GM19397 (cell line): ENCODE measurements around the gene GPR152.
A peak's percentile ranks its signal among the peaks of the same experiment; 100 is the strongest.
"Not testable (repeated sequence)": the region's sequence is repeated elsewhere in the genome, so short reads cannot be mapped to it uniquely, and the experiment has no call there.

ENCODE experiments used
- ATAC-seq: cut with Tn5 transposase; IDR thresholded peaks from one replicate; pipeline ENCODE4 v1.9.1; 2021; ENCODE audit warnings: mild to moderate bottlenecking, moderate library complexity; ENCODE audit not compliant: unreplicated experiment

Gene GPR152

GRCh38 chr11:67489885-67490726 lies 37.6 kb upstream of the GPR152 start:
- ATAC-seq = no peak

- ATAC-seq = no peak
These were observed 36.8 kb upstream of the GPR152 start for GRCh38 chr11:67489203-67489884.

DNA sequence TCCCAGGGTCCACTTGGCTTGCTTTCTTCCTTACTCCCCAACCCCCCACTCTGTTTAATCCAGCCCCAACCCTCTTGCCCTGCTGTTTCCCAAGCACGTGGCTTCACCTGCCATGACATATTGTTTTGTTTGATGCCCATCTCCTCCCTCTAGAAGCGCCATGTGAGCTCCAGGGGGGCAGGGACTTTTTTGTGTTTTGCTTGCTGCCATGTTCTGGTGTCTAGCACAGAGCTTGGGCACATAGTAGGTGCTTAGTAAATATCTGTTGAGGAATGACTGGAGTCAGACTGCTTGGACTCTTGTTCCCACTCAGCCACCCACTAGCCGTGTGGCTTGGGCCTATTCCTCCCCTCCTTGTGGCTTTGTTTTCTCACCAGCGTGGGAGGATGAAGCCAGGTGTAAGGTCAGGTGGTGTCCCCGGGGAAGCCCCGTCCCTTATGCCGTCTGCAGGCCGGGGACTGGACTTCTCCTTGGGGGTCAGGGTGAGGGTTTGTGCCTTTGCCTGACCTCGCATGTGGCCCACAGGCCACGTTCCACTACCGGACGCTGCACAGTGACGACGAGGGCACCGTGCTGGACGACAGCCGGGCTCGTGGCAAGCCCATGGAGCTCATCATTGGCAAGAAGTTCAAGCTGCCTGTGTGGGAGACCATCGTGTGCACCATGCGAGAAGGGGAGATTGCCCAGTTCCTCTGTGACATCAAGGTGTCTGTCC lies 34.1 kb upstream of the GPR152 start:
- no peak for ATAC-seq

DNA sequence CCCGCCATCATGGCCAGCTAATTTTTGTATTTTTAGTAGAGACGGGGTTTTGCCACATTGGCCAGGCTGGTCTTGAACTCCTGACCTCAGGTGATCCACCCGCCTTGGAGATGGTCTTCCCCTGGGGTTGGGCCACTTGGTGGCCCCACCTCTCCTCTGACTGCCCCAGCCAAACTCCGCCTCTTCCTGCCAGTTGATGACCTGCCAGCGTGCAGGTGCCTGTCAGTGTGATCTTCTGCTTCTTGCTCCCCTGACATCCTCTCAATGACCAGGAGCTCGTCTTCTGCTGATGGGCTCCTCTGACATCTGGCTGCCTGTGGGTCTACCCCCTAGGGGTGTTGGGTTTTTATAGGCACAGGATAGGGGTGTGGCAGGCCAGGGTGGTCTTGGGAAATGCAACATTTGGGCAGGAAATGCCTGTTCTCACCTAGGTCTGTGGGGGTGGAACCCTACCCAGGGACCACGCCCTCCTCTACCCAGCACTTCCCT lies 33.4 kb upstream of the GPR152 start:
- not testable (repeated sequence) for ATAC-seq

- no peak for ATAC-seq
These were observed 32.4 kb upstream of the GPR152 start for GRCh38 chr11:67484847-67485311.

DNA sequence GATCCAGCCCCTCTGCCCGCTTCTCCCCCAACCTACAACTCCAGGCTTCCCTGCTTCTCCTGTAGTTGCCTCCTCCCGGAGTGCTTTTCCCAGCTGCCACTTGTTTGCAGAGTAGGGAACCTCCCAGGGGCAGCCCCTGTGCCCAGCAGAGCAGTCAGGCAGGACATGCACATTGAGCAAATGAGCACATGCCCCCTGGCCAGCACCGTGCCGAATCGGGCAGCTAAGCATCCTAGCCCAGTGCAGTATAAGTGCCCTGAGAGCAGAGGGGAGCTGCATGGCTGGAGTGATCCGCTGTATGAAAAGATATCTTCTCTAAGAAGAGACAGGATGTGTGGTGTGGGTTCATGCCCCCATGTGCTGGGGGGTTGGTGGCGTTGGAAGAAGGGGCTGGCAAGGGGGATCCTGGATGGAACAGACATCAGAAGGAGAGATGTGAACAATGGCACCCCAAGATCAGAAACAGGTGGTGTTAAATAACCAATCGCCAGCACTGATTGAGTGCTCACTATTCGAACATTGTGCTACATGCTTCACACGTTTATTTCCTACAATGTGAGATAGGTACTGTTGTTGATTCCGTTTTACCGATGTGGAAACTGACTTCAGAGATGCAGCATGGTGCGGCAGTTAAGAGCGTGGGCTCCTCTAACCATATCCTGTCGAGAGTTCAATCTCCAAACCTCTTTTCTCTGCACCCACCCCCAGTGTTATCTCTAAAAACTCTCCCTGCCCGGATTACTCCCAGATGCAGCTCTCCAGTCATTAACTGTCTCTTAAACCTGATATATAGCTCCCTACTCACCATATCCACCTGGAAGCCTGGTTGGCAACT lies 31.5 kb upstream of the GPR152 start:
- no peak for ATAC-seq

- ATAC-seq = peak; percentile 70
These were observed 30.6 kb upstream of the GPR152 start, which contains the start of gene AIP for GRCh38 chr11:67482827-67483798. Gene AIP, plus strand, starts transcription at chr11:67483026. Its CDS starts 133 bp downstream, at chr11:67483159.

- no peak for ATAC-seq
These were observed 29.8 kb upstream of the GPR152 start for GRCh38 chr11:67482275-67482826.

- not testable (repeated sequence) for ATAC-seq
These were observed 25.0 kb upstream of the GPR152 start for GRCh38 chr11:67477344-67478050.

DNA sequence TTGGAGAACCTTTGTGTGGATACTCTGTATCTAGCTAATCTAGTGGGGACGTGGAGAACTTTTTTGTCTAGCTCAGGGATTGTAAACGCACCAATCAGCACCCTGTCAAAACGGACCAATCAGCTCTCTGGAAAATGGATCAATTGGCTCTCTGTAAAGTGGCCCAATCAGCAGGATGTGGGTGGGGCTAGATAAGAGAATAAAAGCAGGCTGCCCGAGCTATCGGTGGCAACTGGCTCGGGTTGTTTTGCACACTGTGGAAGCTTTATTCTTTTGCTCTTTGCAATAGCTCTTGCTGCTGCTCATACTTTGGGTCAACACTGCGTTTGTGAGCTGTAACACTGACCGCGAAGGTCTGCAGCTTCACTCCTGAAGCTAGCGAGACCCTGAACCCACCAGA lies 24.2 kb upstream of the GPR152 start:
- not testable (repeated sequence) for ATAC-seq

- no peak for ATAC-seq
These were observed 20.4 kb upstream of the GPR152 start for GRCh38 chr11:67472882-67473281.

GRCh38 chr11:67470337-67471002 lies 17.9 kb upstream of the GPR152 start:
- ATAC-seq = no peak

- ATAC-seq = no peak
These were observed 16.9 kb upstream of the GPR152 start for GRCh38 chr11:67469508-67469811.

DNA sequence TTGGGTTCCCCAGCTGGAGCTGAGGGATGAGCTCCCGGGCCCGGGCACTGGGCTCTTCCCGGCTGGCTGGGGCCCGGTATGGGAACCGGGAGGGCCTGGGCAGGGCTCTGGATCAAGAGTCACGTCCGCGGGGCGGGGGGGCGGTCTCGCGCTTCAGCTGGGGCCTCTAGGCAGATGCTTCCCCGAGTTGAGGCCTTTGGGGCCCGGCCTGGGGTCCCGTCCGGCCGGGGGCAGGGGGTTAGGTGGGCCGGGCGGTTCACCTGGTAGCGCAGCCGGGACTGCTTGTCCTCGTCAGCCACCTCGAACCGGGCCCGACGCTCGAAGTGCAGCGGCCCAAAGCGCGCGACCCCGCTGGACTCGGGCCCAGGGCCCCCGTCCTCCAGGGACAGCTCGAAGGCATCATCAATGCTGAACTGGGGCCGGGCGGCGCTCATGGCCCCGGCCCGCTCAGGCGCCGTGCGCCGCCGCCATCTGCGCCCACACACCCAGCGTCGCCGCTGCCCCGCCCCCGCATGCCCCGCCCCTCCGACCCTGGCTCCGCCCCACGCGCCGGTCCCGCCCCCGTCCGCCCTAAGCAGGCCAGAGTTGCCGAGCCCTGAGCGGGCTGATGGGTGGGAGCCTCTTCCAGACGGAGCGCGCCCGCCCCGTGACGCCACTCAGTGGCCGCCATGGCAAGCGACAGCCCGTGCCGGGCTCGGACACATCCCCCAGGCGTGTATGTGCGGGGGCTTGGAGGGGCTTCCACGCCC lies 16.4 kb upstream of the GPR152 start, which contains the start of gene TMEM134:
TSS of gene TMEM134 (minus strand) at position 493 of the 749 bp plus-strand sequence. CDS start at position 434, 59 bp downstream.
- peak; percentile 74 for ATAC-seq

GRCh38 chr11:67468456-67468758 lies 15.9 kb upstream of the GPR152 start:
- ATAC-seq = no peak

GRCh38 chr11:67468056-67468455 lies 15.5 kb upstream of the GPR152 start:
- no peak for ATAC-seq
